HepG2 (cell line): ENCODE results near the gene ZNF829. TPM values are rescaled to one million over a fixed set of nuclear protein-coding genes. Genes with fewer than 3 reads are reported as not detected.

Experiments used
- ASH2L ChIP-seq: fragments of 300-600, 200-600 bp; sonication (generic); IDR thresholded peaks from 2 replicates; pipeline ENCODE4 v1.7.0; 2017; ENCODE audit warnings: low read depth, mild to moderate bottlenecking, moderate library complexity, mixed read lengths, low read length; ENCODE audit not compliant: insufficient read length
- CTCF ChIP-seq: sonication (generic); formaldehyde crosslinking; IDR thresholded peaks from 2 replicates; pipeline ENCODE4 v1.5.0; 2020; ENCODE audit warnings: mild to moderate bottlenecking, missing genetic modification reagents, moderate library complexity
- DDIT3 ChIP-seq: sonication (generic); formaldehyde crosslinking; IDR thresholded peaks from 2 replicates; pipeline ENCODE4 v1.4.0; 2020; ENCODE audit warnings: mild to moderate bottlenecking, missing genetic modification reagents
- DNMT1 ChIP-seq: sonication (generic); formaldehyde crosslinking; IDR thresholded peaks from 2 replicates; pipeline ENCODE4 v1.5.1; 2020; ENCODE audit warnings: mild to moderate bottlenecking, missing genetic modification reagents
- DRAP1 ChIP-seq: IDR thresholded peaks from 2 replicates; pipeline ENCODE4 v1.6.1; 2016; ENCODE audit warnings: missing genetic modification reagents, missing compliant biosample characterization
- FOXK2 ChIP-seq: fragments of 450-650 bp; IDR thresholded peaks from 2 replicates; pipeline ENCODE4 v1.6.1; 2016
- GLI4 ChIP-seq: sonication (generic); formaldehyde crosslinking; IDR thresholded peaks from 2 replicates; pipeline ENCODE4 v1.5.1; 2020; ENCODE audit warnings: missing genetic modification reagents, mild to moderate bottlenecking, moderate library complexity, borderline replicate concordance
- HMGXB4 ChIP-seq, 2 experiments: sonication (generic) in 1 of 2; formaldehyde crosslinking in 1 of 2; IDR thresholded peaks; 2 replicates each; pipeline versions ENCODE4 v1.4.0 to v1.6.1; 2018 to 2020; ENCODE audit warnings: missing genetic modification reagents in 2 of 2, borderline replicate concordance in 1 of 2, low read depth in 1 of 2, mild to moderate bottlenecking in 1 of 2, missing biosample characterization in 1 of 2
- IRF2 ChIP-seq: IDR thresholded peaks from 2 replicates; pipeline ENCODE4 v1.6.1; 2018; ENCODE audit warnings: missing genetic modification reagents, missing compliant biosample characterization
- KLF9 ChIP-seq: IDR thresholded peaks from 2 replicates; pipeline ENCODE4 v1.6.1; 2016; ENCODE audit warnings: low read depth
- MAZ ChIP-seq, 2 experiments: sonication (generic) in 1 of 2; formaldehyde crosslinking in 1 of 2; IDR thresholded peaks; 2 replicates each; pipeline versions ENCODE4 v1.5.0 to v1.6.1; 2012 to 2020; ENCODE audit warnings: low read depth in 2 of 2, mild to moderate bottlenecking in 2 of 2, borderline replicate concordance in 1 of 2, improper control_type of control experiment in 1 of 2, low read length in 1 of 2, missing genetic modification reagents in 1 of 2, moderate library complexity in 1 of 2
- MXD1 ChIP-seq: sonication (generic); formaldehyde crosslinking; IDR thresholded peaks from 2 replicates; pipeline ENCODE4 v1.4.0; 2020; ENCODE audit warnings: mild to moderate bottlenecking, missing genetic modification reagents
- MXD4 ChIP-seq: IDR thresholded peaks from 2 replicates; pipeline ENCODE4 v1.6.1; 2016; ENCODE audit warnings: mild to moderate bottlenecking, missing biosample characterization, missing genetic modification reagents
- SMAD3 ChIP-seq: sonication (generic); formaldehyde crosslinking; IDR thresholded peaks from 2 replicates; pipeline ENCODE4 v1.4.0; 2020; ENCODE audit warnings: missing genetic modification reagents
- TAF1 ChIP-seq: sonication (generic); formaldehyde crosslinking; IDR thresholded peaks from 2 replicates; pipeline ENCODE4 v1.4.0; 2020; ENCODE audit warnings: missing genetic modification reagents
- TARDBP ChIP-seq: sonication (generic); formaldehyde crosslinking; IDR thresholded peaks from 2 replicates; pipeline ENCODE4 v1.8.0; 2022; ENCODE audit warnings: mild to moderate bottlenecking, missing genetic modification reagents
- TEAD3 ChIP-seq: optimal IDR thresholded peaks from 2 replicates; pipeline ENCODE3; 2016; ENCODE audit warnings: borderline replicate concordance
- THYN1 ChIP-seq: sonication (generic); formaldehyde crosslinking; IDR thresholded peaks from 2 replicates; pipeline ENCODE4 v1.8.1; 2023; ENCODE audit warnings: low read depth, mild to moderate bottlenecking, moderate library complexity, missing genetic modification reagents, borderline replicate concordance
- WIZ ChIP-seq: sonication (generic); formaldehyde crosslinking; IDR thresholded peaks from 2 replicates; pipeline ENCODE4 v1.5.1; 2020; ENCODE audit warnings: mild to moderate bottlenecking, missing genetic modification reagents
- ZFP90 ChIP-seq: sonication (generic); formaldehyde crosslinking; IDR thresholded peaks from 2 replicates; pipeline ENCODE4 v1.8.0; 2022; ENCODE audit warnings: missing genetic modification reagents, mild to moderate bottlenecking, inconsistent platforms, borderline replicate concordance
- ZFX ChIP-seq: sonication (generic); formaldehyde crosslinking; IDR thresholded peaks from 2 replicates; pipeline ENCODE4 v1.4.0; 2020; ENCODE audit warnings: mild to moderate bottlenecking, low read depth, missing genetic modification reagents, moderate library complexity
- ZNF260 ChIP-seq: sonication (generic); formaldehyde crosslinking; IDR thresholded peaks from 2 replicates; pipeline ENCODE4 v1.4.0; 2020; ENCODE audit warnings: missing genetic modification reagents, low read depth, mild to moderate bottlenecking, borderline replicate concordance
- ZNF263 ChIP-seq: sonication (generic); formaldehyde crosslinking; IDR thresholded peaks from 2 replicates; pipeline ENCODE4 v1.4.0; 2020; ENCODE audit warnings: missing genetic modification reagents
- ZNF772 ChIP-seq: sonication (generic); formaldehyde crosslinking; IDR thresholded peaks from 2 replicates; pipeline ENCODE4 v1.5.0; 2020; ENCODE audit warnings: mild to moderate bottlenecking, missing genetic modification reagents
- ZSCAN9 ChIP-seq: IDR thresholded peaks from 2 replicates; pipeline ENCODE4 v1.6.1; 2016; ENCODE audit warnings: borderline replicate concordance
- polyA plus RNA-seq, 8 experiments: library from polyadenylated mRNA; depleted of rRNA in 3 of 8; stranded (reverse) in 7 of 8; unstranded in 1 of 8; fragments of >200 nt; fragmentation: Illumina TruSeq in 4 of 8; extraction: Trizol in 4 of 8; gene quantifications; 2 replicates each; pipeline versions ENCODE4 v1.2.1 to v1.2.3, GENCODE V29; 2011 to 2016; ENCODE audit warnings: low read depth in 4 of 8, missing spikeins in 1 of 8, mixed read lengths in 1 of 8; ENCODE audit not compliant: insufficient read depth in 1 of 8
- total RNA-seq, 5 experiments: library from RNA; depleted of rRNA; stranded (reverse); fragments of >200 nt; fragmentation: Illumina TruSeq; extraction: Trizol; gene quantifications; 2 replicates each; pipeline ENCODE4 v1.2.3, GENCODE V29; 2016; ENCODE audit warnings: low read depth in 1 of 5

Gene ZNF829
- total and polyA plus RNA-seq, 2 of the 13 experiments (the other 11 are each of a cell fraction or from before 2014, with no cell fraction given), result 0.15 to 0.86 TPM

- TF ChIP-seq SMAD3 (CRISPR knock-in tag) (no peak), DNMT1 (CRISPR knock-in tag) (no peak), TEAD3 (CRISPR knock-in tag) (no peak), ZFX (CRISPR knock-in tag) (peak; percentile 55), ZNF260 (CRISPR knock-in tag) (no peak), TARDBP (CRISPR knock-in tag) (no peak), ZFP90 (CRISPR knock-in tag) (0 out of 2 replicates have a peak, but pooled peaks have one; percentile 37), WIZ (no peak), ZNF772 (CRISPR knock-in tag) (no peak), ASH2L (no peak), FOXK2 (no peak), MXD1 (no peak), DDIT3 (CRISPR knock-in tag) (no peak), IRF2 (no peak; the same call in 1 of the 2 replicates), CTCF (CRISPR knock-in tag) (peak; percentile 76), THYN1 (CRISPR knock-in tag) (no peak), ZNF263 (CRISPR knock-in tag) (no peak), HMGXB4 (CRISPR knock-in tag; IDR thresholded peaks at IDR 0.05; ENCODE audit: borderline replicate concordance in 1 of 2, low read depth in 1 of 2) (0 out of 4 replicates have a peak, but pooled peaks of 1 of the 2 experiments have one; percentile 18), ZSCAN9 (CRISPR knock-in tag) (no peak), TAF1 (CRISPR knock-in tag) (no peak), KLF9 (CRISPR knock-in tag) (no peak), MXD4 (no peak), GLI4 (no peak), MAZ (IDR thresholded peaks at IDR 0.05; ENCODE audit: borderline replicate concordance, low read depth, low read length) (no peak), MAZ (CRISPR knock-in tag; IDR thresholded peaks at IDR 0.05; ENCODE audit: low read depth) (peak; percentile 57; the same call in 1 of the 2 replicates), DRAP1 (CRISPR knock-in tag) (no peak)
Measured at GRCh38 chr19:36915992-36916830, at the start of gene ZNF829, which contains the start of gene ZNF568 (continued).
